Islet precursor cell (in vitro differentiated cells): ENCODE results near the gene ITGA6.

ENCODE experiments used
- DNase-seq: peaks from one replicate; pipeline ENCODE4 v3.0.0-alpha.2; 2018

ITGA6 gene

DNA sequence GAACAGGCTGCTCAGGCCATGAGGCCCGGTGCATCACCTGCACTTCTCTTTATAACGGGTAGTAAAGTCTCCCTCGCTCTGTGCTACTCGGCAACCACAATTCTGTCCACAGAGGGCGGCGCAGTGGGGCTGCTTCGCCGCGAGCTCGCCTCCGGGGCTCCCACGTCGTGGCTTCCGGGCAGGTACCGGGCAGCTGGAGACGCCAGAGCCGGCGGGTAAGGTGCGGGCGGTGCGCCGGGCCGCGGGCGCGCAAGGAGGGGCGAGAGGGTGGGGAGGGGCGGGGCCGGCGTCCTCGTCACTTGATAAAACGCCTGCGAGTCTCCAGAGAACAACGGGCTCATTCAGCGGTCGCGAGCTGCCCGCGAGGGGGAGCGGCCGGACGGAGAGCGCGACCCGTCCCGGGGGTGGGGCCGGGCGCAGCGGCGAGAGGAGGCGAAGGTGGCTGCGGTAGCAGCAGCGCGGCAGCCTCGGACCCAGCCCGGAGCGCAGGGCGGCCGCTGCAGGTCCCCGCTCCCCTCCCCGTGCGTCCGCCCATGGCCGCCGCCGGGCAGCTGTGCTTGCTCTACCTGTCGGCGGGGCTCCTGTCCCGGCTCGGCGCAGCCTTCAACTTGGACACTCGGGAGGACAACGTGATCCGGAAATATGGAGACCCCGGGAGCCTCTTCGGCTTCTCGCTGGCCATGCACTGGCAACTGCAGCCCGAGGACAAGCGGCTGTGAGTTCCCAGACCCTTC lies at the start of gene ITGA6:
TSS of gene ITGA6 (plus strand) at position 331 of the 734 bp plus-strand sequence.
- DNase-seq: peak; percentile 96

DNA sequence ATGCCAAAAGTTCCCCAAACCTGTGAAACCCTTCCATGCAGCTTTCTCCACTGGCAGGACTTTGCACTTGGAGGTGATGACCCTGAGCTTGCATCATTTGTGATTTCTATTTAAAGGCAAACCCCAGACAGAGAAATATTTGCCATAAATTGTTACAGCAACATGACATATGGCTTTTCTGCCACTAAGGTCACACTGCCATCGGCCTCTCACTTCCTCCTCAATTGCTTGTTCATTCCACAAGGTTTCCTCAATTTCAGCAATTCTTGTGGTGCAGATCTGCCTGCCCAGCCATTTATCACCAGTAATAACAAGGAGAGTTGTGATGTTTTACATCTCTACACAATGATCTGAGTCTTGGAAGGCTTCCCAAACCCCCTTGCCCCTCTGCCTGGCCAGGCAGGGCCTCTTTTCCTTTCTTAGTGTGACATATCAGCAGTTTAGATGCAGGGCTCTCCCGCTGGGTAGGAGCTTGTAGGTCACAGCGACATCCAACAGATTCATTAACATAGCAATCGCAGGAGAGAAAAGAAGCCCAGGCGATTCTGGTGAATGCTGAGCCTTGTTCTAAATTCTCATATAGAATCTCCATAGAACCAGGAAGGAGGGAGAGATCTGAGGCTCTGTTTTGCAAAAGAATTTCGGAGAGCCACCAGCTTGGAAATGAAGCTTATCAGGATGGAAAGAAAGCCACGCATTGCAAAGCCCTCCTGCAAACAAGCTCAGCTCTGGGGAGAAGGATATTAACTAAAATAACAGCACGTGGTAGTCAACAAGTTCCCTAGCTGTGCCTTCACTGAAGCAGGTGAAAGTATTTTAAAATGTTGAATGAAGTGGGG lies 46.7 kb upstream of the ITGA6 start:
- no peak for DNase-seq

DNA sequence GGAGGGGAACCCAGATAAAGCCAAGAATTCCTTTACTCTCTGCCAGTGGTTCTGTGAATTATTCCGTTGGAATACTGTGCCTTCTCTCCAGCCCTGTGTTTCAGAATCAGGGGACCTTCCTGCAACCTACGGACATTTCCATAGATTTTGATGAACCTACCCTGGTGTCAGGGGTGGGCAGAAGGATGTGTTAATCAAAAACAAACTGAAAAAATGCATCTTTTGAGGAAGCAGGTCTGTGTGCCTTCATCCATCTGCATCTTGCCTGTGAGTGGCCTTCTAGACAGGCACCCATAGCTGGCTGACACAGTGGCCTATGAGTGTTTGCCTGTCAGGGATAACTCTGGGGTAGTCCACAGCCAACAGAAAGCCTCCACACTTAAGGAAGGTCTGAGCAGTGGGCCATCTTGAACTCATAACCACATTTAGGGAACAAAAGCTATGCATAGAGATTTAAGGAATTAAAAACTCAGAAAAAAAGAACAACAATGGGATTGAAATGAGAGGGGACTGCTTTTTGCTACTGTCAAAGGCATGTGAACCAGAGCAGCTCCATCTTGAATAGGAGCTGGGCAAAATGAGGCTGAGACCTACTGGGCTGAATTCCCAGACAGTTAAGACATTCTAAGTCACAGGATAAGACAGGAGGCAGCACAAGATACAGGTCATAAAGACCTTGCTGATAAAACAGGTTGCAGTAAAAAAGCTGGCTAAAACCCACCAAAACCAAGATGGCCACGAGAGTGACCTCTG lies 45.9 kb upstream of the ITGA6 start:
- no peak for DNase-seq

DNA sequence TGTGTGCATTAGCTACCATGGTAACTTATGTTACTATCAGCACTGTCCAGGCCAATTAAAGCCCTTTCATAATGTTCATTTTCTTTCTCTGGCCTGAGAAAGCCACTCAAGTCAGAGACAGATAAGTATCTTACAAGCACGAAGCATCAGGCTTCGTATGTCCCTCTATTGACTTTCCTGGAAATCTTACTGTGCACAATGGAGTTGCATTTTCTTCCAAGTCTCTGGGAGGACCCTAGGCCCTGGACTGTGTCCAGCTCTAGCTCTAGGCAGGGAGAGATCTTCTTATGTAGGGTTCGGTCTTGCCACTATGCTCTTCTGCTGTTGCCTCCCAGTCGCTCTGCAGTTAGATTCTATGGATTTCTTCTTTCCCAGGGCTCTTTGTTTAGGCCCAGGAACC lies 40.0 kb upstream of the ITGA6 start:
- no peak for DNase-seq

DNA sequence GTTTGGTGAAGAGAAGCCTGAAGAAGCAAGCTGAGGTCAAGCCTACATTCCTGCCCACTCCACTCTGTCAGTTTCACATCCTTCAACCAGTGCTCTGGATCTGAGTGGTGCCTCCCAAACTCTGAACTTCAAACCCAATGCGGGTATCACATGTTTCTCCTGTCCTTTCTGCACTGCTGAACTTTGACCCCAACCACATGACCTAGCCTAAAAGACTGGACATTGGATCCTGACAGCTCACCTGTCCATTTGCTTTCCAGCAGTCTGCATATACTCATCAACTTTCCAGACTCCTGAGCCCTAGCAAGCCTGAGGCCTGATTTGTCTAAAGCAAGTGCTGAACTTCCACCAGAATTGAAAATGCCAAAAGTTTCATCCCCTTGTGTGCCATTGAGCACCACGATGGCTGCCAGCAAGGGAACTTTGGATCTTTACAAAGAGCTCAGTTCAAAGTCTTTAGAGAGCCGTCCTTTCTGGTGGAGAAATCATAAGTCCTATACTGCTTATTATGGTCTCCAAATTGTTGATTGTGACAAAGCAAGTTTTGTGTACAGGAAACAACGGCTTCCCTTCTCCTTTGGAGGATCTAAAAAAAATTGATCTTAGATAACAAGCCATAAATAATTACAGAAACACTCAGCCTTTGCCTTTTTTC lies 37.6 kb upstream of the ITGA6 start:
- DNase-seq: no peak

DNA sequence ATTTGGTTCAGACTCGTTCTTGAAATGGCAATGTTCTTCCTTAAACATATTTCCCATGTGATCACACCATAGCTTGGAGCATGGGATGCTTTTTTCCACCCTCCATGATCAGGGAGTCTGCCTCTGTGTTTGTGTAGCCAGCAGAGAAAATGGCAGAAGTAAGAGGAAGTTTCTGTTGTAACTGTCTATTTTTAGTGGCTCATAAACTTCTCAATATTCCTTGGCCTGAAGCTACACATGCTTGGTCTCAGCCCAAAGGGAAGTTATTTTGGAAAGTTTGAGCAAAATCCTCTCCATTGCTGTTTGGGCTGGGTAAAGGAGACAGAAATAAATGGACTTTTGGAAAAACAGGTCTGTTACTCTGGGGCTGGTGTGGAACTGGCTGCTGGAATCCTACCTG lies 33.4 kb upstream of the ITGA6 start:
- DNase-seq: no peak

DNA sequence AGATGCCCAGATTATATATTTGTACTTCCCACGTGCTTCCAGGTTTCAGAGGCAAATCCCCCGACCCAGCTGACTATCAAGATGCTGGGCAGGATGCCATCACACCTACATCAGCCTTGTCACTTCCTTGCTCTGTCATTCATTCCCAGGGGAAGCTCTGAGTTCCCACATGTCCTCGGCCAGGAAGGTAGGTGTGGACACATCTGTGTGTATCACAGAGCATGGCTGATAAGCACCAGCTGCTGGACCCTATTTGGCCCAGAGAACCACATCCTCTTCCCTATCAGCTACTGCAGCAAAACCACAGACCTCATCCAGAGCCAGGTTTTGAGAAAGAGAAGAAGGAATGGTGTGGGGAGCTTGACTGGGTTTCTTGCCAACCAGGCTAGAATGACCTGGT lies 31.9 kb upstream of the ITGA6 start:
- no peak for DNase-seq

DNA sequence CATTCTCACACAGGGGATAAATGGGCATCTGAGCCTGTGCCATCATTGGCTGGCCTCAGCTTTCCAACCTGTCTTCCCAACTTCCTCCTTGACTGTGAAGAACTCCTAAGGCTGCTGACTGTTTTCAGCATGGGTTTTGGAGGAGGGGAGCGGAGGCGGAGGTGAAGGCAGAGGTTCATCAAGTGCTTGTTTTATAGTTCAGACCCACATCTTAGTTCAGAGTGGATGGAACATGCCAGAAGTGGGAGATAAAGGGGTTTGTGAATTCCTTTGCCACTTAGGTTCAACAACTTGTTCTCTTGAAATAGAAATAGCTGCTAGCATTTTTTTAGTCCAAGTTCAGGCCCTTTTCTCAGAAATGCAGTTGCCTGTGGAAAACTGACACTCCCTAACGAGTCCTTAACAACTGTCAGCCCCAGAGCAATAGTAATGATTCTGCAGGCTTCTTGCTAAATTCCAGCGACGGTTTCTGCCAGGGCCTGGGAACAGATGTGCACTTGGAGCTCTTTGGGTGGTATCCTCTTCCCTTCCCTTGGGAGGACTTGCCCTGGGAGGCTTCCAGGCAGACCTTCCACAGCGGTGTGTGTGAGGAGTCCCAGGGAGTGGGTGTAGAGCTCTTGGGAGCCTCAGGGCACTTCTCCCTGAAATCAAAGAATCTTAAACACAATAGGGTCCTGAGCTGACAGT lies 30.1 kb upstream of the ITGA6 start:
- no peak for DNase-seq

DNA sequence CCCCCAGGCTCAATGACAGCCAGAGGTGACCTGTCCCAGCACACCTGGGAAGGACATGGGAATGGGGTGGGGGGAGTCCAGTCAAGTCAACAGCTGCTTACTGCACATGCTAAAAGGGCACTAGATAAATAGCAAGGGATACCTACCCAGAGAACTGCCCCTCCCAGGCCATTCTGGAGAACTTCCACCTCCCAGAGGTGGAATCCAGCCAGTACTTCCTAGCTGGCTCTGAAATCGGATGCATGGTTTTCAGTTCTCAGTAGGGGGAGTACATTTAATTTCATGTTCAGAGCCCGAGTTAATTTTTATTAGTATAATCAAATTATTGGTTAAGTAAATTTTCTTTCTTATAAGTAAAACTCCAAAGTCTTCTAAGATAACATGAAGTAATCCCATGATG lies 28.9 kb upstream of the ITGA6 start:
- no peak for DNase-seq

DNA sequence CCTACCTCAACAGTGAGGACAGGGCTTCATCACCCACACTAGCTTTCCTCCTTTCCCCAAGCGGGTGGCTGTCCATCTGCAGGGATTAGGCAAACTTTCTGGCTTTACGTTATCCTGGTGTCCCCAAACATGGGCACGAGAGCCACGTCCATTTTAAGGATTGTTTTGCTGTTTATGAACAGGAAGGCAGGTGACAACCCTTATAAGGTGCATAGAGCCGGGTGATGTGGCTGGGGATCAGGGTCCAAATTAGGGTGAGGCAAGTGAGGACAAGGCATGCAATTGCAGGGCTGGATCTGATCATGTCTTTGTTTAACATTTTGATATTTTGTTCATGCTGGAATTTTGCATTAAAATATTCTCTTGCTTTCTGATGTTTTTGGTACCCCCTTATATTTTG lies 27.6 kb upstream of the ITGA6 start:
- DNase-seq: no peak

DNA sequence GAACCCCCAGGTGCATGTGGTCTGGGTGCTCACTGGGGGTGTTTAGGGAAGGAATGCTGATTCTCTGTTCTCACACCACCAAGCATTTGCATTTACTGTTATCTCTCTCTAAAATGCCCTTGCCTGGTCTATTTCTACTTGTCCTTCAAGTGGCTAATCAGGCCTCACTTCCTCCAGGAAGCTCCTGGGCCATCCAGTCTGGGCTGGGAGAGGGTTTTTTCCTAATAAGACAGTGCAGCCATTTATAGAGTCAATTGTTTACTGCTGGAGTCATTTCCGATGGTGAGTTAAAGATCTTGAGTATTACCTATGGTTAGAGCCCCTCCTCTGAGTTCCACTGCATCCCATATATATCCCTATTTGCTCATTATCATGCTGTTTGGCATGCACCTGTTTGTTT lies 25.2 kb upstream of the ITGA6 start:
- DNase-seq: peak; percentile 65

DNA sequence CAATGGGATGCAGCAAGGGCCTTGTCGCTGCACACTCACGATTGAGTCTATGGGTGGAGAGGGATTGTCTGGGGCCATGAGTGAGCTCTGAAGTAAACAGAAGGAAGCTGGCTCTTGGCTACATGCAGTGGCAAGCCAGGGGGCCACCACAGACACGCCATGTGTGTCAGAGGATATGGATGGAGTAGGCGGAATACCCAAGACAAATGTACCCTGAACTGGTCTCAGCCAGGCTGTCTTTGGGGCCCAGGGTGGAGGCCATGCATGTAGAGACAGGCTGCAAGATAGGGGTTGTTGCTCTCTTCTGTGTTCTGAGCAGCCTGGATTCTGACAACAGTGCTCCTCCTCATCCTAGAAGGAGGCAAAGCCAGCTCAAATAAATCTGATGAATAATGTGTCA lies 24.0 kb upstream of the ITGA6 start:
- no peak for DNase-seq

DNA sequence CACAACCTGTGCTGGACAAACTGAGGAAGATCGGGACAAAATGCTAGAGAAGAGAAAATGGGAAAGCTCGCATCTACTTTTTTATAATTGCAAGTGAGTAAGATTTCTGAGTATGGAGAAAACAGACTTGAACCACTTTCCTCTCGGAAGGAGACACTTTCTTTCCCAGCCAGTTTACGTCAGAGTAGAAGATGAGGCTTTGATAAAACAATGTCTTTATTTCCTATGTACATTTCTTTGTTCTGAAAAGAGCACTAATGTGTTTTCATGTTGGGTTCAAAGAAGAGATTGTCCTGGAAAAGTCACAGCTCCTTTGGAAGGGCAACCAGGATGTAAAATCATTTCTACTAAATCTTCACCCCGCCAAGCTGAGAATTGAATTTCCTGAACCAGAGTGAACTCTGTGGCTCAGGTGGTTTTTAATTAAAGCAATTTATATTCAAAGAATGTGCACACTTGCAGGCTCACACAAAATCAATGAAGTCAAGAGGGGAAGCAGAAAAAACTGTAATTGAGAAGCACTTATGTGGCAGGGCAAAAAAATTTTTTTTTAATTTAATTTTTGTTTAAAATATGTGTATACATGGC lies 23.4 kb upstream of the ITGA6 start:
- DNase-seq: no peak

DNA sequence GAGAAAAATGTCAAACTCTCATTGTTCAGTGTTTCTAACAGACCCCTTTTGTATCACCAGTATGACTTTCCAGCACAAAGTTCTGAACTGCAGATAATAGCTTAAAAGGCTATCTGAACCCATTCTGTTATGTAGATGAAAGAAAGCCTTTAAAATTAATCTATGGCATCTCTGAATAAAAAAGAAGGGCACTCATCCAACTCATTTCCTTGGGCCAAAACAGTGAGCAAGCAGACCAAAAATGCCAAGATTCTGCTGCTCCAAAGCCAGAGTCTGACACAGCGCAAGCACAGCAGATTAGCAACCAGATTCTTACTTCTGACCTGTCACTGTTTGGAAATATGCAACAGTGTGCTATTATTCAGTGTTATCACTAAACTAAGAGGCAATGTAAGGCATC lies 22.6 kb upstream of the ITGA6 start:
- no peak for DNase-seq

DNA sequence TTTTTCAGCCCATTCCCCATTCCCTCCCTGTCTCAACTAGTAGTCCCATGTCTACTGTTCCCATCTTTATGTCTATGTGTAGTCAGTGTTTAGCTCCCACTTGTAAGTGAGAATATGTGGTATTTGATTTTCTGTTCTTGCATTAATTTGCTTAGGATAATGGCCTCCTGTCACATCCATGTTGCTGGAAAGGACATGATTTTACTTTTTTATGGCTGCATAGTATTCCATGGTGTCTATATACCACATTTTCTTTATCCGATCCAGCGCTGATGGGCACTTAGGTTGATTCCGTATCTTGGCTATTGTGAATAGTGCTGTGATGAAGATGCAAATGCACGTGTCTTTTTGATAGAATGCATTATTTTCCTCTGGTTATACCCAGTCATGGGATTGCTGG lies 21.7 kb upstream of the ITGA6 start:
- DNase-seq: no peak

DNA sequence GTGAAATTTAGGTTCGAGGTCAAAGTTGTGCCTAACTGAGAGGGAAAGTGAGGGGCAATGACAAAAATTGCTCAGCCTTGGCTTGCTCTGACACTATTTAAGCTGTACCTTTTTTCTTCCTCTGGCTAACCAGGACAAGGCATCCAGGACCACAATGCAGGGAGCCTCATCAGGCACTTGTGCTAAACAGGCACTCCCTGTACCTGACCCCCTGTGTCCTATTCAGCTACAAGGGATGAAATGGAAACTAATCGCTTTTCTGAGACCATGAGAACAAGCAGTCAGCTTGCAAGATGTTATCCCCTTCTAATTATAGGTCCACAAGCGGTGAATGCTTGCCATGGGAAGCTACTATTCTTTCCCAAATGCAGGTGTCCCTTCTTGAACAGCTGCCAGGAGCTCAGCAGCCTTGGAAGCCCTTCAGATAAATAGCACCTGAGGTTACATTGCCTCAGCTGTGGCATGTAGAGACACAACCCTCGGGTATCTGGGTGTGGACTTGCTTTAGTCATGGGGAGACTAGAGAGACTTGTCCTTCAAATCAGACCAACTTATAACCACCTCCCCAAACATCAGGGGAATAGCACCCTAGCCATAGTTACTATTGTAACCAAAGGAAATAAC lies 19.1 kb upstream of the ITGA6 start:
- DNase-seq: no peak

DNA sequence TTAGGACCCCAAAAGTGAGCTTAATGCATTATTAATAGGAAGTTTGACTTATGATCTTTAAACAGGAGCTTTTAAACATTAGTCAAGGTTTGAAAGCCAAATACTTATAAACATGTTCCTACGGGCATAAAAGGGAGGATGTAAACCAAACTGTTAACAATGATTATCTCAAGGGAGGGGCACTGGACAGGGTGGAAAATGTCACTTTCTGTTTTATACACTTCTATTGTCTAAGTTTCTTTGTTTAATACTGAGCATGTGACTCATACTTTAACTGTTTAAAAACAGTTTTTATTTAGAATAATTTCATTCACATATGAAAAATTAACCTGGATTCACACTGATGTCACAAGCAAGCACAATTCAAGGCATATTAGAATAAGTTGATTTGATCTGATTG lies 18.3 kb upstream of the ITGA6 start:
- no peak for DNase-seq

DNA sequence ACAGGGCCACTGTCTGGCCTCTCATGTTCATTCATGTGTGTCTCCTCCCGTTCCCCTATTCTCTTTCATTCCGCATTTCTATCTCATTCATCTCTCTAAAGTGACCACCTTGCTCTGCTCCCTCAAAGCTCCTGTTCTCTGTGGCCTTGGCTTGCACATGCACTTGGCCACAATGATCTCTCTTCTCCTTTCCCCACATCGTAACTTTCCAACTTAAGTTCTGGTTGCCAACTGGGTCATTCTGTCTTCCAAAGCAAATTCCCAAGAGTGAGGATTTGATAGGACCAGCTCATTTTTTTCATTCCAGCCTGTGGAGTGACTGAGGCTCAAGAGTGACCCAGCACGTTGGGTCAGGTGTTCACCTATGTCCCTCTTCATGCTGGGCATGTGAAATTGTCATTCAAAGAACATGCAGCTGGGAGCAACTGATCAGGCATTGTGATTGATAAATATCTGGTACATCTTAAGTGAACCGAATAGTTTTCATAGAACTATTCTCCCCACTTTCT lies 14.3 kb upstream of the ITGA6 start:
- DNase-seq: no peak

DNA sequence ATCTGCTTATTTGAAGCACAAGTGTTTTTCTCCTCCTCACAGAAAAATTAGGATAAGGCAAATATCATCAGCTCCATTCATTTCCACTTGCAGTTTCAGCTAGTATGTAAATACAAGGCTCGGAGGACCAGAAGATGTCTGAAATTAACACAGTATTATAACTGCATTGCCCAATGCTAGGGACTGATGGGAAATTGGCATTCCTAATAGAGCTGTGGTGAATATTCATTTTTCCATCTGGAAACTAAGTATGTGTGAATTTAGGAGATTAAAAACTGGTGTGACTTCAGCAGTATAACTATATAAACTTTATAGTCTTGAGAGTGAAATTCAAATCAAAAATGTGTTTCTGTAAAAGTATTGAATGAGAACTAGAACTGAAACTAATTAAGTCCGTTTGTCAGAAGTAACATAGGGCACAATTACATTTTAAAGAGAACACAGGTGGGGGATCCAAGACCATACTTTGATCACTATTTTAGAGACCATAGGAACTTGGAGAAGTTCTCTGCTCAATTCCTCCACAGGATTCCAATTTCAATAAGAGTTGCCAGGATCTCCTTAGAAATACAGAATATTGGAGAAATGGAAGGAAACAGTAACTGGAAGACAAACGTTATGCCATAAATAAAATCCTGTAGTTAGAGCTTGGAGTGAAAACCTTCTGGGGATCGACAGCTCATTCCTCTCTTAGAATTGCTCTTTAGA lies 12.1 kb upstream of the ITGA6 start:
- no peak for DNase-seq

DNA sequence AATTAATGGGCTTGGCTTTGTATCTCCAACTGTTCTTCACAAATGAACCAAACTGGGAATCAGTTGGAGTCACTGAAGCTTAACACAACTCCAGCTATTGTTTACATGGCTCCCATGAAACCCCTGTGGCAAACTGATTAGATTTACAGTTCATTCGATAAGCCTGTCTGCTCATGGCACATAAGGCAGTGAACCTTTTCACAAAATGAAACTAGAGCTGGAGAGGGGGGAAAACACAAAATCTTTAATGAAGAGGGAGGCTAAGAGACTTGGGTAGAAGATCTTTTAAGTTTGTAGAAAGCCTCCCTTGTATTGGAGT lies 11.6 kb upstream of the ITGA6 start:
- DNase-seq: no peak

DNA sequence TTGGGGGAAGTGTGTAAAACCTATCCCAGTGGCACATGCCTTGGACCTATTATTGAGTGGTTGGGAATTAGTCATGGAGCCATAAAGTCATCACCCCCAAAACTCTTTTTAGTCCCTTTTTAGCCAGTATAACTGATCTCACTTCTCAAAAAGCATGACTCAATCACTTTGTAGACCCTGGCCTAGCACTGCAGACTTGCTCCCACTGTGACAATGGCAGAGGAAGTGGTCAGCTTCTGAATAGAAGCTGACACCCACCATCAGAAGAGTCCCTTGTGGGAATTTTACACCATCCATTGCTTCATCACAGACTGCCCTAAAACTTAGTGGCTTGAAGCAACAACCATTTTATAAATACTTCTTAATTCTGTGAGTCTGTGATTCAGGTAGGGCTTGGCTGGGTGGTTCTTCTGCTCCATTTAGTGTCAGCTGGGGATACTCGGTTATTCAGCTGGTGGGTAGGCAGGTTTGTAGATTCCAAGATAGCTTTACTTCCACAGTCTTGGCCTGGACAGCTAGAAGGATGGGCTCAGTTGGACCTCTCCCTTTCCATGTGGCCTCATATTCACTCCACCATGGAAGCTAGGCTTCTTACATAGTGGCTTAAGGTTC lies 10.8 kb upstream of the ITGA6 start:
- no peak for DNase-seq
